Measurements from ENCODE around the gene KIF3A.

Gene KIF3A

GRCh38 chr5:132667309-132667708, 70.0 kb downstream of the KIF3A start:
- no peak for DNase-seq
- no peak for TF ChIP-seq CTCF (IDR thresholded peaks at IDR 0.05; ENCODE audit: low read depth, low read length)
- H3K27me3 ChIP-seq (ENCODE audit: insufficient read depth, low read depth, severe bottlenecking) = no peaks in the 10 kb centered on the region
- no peaks in the 10 kb centered on the region for H3K9me3 ChIP-seq (ENCODE audit: severe bottlenecking)
- no peak overlapping the region for H3K4me3 ChIP-seq (ENCODE audit: low read depth, low read length)
- no peaks in the 10 kb centered on the region for H3K36me3 ChIP-seq
- H3K27ac ChIP-seq = no peak overlapping the region

DNA sequence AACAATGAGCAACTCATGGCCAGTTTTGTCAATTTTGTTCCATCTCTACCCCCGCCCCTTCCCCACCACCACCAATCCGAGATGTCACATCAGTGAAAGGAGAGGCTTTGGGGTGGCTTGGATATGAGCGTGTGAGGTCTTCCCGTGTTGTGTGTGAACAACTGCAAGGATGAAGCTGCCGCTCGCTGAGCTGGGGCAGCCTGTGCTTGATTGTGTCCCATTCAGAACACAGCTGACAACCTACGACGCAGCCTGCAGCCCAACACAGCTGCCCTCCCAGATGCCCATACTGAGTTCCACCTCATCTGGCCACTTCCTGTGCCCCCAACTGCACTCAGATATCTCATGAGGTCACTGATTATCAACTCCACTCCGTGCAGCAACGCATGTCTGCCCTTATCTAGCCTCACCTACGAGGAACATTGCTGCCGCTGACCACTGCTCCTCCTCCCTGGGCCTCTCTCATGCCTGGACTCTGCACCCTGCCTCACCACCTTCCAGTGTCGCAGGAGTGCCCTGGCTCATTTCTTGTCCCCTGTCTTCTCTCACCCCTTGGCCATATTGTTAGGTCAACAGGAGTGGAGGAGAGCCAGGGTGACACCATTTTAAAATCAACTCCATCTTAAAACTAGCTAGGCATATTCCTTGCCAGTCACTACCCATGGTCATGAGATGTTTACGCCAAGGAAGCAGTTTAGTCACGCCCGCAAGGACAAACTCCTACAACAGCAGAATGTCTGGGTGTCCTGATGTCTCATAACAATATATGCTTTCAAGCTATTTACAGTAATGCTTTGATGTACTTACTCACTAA, 70.8 kb downstream of the KIF3A start:
- H3K9me3 ChIP-seq (ENCODE audit: severe bottlenecking) = no peaks in the 10 kb centered on the region
- no peak for DNase-seq
- no peak overlapping the region for H3K27ac ChIP-seq
- no peak overlapping the region for H3K4me3 ChIP-seq (ENCODE audit: low read depth, low read length)
- no peak for TF ChIP-seq CTCF (IDR thresholded peaks at IDR 0.05; ENCODE audit: low read depth, low read length)
- no peaks in the 10 kb centered on the region for H3K27me3 ChIP-seq (ENCODE audit: insufficient read depth, low read depth, severe bottlenecking)
- no peaks in the 10 kb centered on the region for H3K36me3 ChIP-seq

GRCh38 chr5:132665574-132666080, 71.7 kb downstream of the KIF3A start:
- DNase-seq = no peak
- no peaks in the 10 kb centered on the region for H3K9me3 ChIP-seq (ENCODE audit: severe bottlenecking)
- no peak overlapping the region for H3K4me3 ChIP-seq (ENCODE audit: low read depth, low read length)
- H3K36me3 ChIP-seq = no peaks in the 10 kb centered on the region
- no peak overlapping the region for H3K27ac ChIP-seq
- TF ChIP-seq CTCF (IDR thresholded peaks at IDR 0.05; ENCODE audit: low read depth, low read length) = no peak
- no peaks in the 10 kb centered on the region for H3K27me3 ChIP-seq (ENCODE audit: insufficient read depth, low read depth, severe bottlenecking)

DNA sequence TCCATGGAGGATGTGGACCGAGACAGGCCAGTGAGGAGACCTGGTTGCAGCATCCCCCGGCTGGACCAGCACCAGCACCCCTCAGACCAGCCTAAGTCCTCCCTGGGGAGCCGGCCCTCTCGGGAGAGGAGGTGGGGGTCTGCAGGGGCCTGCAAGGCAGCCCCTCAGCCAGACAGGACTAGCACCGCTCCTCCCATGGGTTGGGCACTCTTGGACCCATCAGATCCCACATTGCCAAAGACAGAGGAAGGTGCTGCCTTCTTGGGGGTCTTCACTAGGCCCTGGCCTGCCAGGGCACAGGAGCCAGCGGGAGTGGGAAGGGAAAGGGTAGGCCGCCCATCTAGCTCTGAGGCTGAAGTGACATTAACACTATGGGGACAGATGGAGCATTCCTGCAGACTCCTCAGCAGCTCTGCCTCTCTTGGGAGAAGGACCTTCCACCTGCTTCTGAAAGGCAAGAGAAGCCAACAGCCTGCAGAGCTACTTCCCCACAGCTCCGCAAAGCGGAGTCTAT, 72.6 kb downstream of the KIF3A start:
- no peak overlapping the region for H3K27ac ChIP-seq
- no peaks in the 10 kb centered on the region for H3K36me3 ChIP-seq
- no peak for TF ChIP-seq CTCF (IDR thresholded peaks at IDR 0.05; ENCODE audit: low read depth, low read length)
- no peak overlapping the region for H3K4me3 ChIP-seq (ENCODE audit: low read depth, low read length)
- H3K27me3 ChIP-seq (ENCODE audit: insufficient read depth, low read depth, severe bottlenecking) = no peaks in the 10 kb centered on the region
- DNase-seq = no peak
- H3K9me3 ChIP-seq (ENCODE audit: severe bottlenecking) = no peaks in the 10 kb centered on the region

GRCh38 chr5:132663771-132664695, 73.3 kb downstream of the KIF3A start:
- H3K27ac ChIP-seq = no peak overlapping the region
- TF ChIP-seq CTCF (IDR thresholded peaks at IDR 0.05; ENCODE audit: low read depth, low read length) = no peak
- H3K36me3 ChIP-seq = no peaks in the 10 kb centered on the region
- no peak overlapping the region for H3K4me3 ChIP-seq (ENCODE audit: low read depth, low read length)
- no peaks in the 10 kb centered on the region for H3K9me3 ChIP-seq (ENCODE audit: severe bottlenecking)
- no peaks in the 10 kb centered on the region for H3K27me3 ChIP-seq (ENCODE audit: insufficient read depth, low read depth, severe bottlenecking)
- no peak for DNase-seq
